ENCODE data around the gene ICA1. TPM values are rescaled to one million over a fixed set of nuclear protein-coding genes. Genes with fewer than 3 reads are reported as not detected.

The ICA1 gene
- total and polyA plus RNA-seq, 2 experiments from 2014 or later = 45.2 to 83.7 TPM

DNA sequence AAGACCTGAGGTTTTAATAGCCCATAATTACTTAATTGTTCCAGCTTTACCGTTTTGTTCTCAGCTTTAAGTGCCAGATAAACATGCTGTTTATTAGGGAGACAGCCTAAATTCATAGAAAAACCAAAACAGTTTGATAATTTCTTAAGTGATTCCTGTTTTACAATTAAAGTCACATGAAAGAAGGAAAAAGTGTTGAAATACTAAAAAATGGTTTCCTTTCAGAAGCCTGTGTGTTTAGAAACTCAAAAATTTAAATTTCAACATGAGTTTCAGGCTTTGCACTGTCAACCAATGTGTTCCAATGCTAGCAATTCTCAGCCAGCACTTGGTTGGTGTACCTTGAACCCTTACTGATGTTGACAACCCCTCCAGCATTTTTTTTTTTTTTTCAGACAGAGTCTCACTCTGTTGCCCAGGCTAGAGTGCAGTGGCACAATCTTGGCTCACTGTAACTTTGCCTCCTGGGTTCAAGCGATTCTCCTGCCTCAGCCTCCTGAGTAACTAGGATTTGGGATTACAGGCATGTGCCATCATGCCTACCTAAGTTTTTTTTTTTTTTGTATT lies 135.3 kb downstream of the ICA1 start (continued):
- TF ChIP-seq, protein P1, sequence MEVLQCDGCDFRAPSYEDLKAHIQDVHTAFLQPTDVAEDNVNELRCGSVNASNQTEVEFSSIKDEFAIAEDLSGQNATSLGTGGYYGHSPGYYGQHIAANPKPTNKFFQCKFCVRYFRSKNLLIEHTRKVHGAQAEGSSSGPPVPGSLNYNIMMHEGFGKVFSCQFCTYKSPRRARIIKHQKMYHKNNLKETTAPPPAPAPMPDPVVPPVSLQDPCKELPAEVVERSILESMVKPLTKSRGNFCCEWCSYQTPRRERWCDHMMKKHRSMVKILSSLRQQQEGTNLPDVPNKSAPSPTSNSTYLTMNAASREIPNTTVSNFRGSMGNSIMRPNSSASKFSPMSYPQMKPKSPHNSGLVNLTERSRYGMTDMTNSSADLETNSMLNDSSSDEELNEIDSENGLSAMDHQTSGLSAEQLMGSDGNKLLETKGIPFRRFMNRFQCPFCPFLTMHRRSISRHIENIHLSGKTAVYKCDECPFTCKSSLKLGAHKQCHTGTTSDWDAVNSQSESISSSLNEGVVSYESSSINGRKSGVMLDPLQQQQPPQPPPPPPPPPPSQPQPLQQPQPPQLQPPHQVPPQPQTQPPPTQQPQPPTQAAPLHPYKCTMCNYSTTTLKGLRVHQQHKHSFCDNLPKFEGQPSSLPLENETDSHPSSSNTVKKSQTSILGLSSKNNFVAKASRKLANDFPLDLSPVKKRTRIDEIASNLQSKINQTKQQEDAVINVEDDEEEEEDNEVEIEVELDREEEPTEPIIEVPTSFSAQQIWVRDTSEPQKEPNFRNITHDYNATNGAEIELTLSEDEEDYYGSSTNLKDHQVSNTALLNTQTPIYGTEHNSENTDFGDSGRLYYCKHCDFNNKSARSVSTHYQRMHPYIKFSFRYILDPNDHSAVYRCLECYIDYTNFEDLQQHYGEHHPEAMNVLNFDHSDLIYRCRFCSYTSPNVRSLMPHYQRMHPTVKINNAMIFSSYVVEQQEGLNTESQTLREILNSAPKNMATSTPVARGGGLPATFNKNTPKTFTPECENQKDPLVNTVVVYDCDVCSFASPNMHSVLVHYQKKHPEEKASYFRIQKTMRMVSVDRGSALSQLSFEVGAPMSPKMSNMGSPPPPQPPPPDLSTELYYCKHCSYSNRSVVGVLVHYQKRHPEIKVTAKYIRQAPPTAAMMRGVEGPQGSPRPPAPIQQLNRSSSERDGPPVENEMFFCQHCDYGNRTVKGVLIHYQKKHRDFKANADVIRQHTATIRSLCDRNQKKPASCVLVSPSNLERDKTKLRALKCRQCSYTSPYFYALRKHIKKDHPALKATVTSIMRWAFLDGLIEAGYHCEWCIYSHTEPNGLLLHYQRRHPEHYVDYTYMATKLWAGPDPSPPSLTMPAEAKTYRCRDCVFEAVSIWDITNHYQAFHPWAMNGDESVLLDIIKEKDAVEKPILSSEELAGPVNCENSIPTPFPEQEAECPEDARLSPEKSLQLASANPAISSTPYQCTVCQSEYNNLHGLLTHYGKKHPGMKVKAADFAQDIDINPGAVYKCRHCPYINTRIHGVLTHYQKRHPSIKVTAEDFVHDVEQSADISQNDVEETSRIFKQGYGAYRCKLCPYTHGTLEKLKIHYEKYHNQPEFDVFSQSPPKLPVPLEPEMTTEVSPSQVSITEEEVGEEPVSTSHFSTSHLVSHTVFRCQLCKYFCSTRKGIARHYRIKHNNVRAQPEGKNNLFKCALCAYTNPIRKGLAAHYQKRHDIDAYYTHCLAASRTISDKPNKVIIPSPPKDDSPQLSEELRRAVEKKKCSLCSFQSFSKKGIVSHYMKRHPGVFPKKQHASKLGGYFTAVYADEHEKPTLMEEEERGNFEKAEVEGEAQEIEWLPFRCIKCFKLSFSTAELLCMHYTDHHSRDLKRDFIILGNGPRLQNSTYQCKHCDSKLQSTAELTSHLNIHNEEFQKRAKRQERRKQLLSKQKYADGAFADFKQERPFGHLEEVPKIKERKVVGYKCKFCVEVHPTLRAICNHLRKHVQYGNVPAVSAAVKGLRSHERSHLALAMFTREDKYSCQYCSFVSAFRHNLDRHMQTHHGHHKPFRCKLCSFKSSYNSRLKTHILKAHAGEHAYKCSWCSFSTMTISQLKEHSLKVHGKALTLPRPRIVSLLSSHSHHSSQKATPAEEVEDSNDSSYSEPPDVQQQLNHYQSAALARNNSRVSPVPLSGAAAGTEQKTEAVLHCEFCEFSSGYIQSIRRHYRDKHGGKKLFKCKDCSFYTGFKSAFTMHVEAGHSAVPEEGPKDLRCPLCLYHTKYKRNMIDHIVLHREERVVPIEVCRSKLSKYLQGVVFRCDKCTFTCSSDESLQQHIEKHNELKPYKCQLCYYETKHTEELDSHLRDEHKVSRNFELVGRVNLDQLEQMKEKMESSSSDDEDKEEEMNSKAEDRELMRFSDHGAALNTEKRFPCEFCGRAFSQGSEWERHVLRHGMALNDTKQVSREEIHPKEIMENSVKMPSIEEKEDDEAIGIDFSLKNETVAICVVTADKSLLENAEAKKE (CRISPR knock-in tag; IDR thresholded peaks at IDR 0.05) = no peak
- no peak for TF ChIP-seq ZNF114 (CRISPR knock-in tag; IDR thresholded peaks at IDR 0.05)
- TF ChIP-seq, protein P2, sequence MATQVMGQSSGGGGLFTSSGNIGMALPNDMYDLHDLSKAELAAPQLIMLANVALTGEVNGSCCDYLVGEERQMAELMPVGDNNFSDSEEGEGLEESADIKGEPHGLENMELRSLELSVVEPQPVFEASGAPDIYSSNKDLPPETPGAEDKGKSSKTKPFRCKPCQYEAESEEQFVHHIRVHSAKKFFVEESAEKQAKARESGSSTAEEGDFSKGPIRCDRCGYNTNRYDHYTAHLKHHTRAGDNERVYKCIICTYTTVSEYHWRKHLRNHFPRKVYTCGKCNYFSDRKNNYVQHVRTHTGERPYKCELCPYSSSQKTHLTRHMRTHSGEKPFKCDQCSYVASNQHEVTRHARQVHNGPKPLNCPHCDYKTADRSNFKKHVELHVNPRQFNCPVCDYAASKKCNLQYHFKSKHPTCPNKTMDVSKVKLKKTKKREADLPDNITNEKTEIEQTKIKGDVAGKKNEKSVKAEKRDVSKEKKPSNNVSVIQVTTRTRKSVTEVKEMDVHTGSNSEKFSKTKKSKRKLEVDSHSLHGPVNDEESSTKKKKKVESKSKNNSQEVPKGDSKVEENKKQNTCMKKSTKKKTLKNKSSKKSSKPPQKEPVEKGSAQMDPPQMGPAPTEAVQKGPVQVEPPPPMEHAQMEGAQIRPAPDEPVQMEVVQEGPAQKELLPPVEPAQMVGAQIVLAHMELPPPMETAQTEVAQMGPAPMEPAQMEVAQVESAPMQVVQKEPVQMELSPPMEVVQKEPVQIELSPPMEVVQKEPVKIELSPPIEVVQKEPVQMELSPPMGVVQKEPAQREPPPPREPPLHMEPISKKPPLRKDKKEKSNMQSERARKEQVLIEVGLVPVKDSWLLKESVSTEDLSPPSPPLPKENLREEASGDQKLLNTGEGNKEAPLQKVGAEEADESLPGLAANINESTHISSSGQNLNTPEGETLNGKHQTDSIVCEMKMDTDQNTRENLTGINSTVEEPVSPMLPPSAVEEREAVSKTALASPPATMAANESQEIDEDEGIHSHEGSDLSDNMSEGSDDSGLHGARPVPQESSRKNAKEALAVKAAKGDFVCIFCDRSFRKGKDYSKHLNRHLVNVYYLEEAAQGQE (IDR thresholded peaks at IDR 0.05; ENCODE audit: unreplicated experiment) = no peak
- TF ChIP-seq, protein P3, sequence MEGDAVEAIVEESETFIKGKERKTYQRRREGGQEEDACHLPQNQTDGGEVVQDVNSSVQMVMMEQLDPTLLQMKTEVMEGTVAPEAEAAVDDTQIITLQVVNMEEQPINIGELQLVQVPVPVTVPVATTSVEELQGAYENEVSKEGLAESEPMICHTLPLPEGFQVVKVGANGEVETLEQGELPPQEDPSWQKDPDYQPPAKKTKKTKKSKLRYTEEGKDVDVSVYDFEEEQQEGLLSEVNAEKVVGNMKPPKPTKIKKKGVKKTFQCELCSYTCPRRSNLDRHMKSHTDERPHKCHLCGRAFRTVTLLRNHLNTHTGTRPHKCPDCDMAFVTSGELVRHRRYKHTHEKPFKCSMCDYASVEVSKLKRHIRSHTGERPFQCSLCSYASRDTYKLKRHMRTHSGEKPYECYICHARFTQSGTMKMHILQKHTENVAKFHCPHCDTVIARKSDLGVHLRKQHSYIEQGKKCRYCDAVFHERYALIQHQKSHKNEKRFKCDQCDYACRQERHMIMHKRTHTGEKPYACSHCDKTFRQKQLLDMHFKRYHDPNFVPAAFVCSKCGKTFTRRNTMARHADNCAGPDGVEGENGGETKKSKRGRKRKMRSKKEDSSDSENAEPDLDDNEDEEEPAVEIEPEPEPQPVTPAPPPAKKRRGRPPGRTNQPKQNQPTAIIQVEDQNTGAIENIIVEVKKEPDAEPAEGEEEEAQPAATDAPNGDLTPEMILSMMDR (conservative IDR thresholded peaks at IDR 0.05; ENCODE audit: low read depth in 2 of 2) = no peak
